ENCODE results near the gene ARSK. TPM values are rescaled to one million over a fixed set of nuclear protein-coding genes. Genes with fewer than 3 reads are reported as not detected.

ARSK gene
- total RNA-seq, 4 donors from 2014 or later: 4.1 to 28.2 (median 12.9) TPM

GRCh38 chr5:95633671-95634070 lies 78.8 kb downstream of the ARSK start:
- no peaks in the 10 kb centered on the region for H3K4me1 ChIP-seq
- intact Hi-C loops (cut with DNase I; ENCODE audit: low total_unique reads): no loop called here
- H3K36me3 ChIP-seq: no peaks in the 10 kb centered on the region
- no peaks in the 10 kb centered on the region for H3K9me3 ChIP-seq
- no peak for DNase-seq
- no peaks in the 10 kb centered on the region for H3K27me3 ChIP-seq
- H3K27ac ChIP-seq: no peak overlapping the region
- H3K4me3 ChIP-seq: no peak overlapping the region
- TF ChIP-seq CTCF (IDR thresholded peaks at IDR 0.05): no peak
- no peak for TF ChIP-seq POLR2A (IDR thresholded peaks at IDR 0.05)

- Histone ChIP-seq H3K36me3 (no peaks in the 10 kb centered on the region), H3K4me3 (no peak overlapping the region), H3K9me3 (no peaks in the 10 kb centered on the region), H3K27ac (no peak overlapping the region), H3K27me3 (no peaks in the 10 kb centered on the region), H3K4me1 (no peaks in the 10 kb centered on the region)
- DNase-seq: no peak
- intact Hi-C loops (cut with DNase I; ENCODE audit: low total_unique reads): no loop called here
- no peak for TF ChIP-seq POLR2A (IDR thresholded peaks at IDR 0.05)
- TF ChIP-seq CTCF (IDR thresholded peaks at IDR 0.05): no peak
These were observed 79.2 kb downstream of the ARSK start for GRCh38 chr5:95634081-95634480.

GRCh38 chr5:95638632-95639031 lies 83.7 kb downstream of the ARSK start:
- H3K4me1 ChIP-seq: no peaks in the 10 kb centered on the region
- intact Hi-C loops (cut with DNase I; ENCODE audit: low total_unique reads): no loop called here
- no peaks in the 10 kb centered on the region for H3K36me3 ChIP-seq
- H3K4me3 ChIP-seq: no peak overlapping the region
- H3K27ac ChIP-seq: no peak overlapping the region
- no peak for DNase-seq
- H3K9me3 ChIP-seq: no peaks in the 10 kb centered on the region
- no peaks in the 10 kb centered on the region for H3K27me3 ChIP-seq
- no peak for TF ChIP-seq CTCF (IDR thresholded peaks at IDR 0.05)
- no peak for TF ChIP-seq POLR2A (IDR thresholded peaks at IDR 0.05)

- no peaks in the 10 kb centered on the region for H3K27me3 ChIP-seq
- no peak for TF ChIP-seq CTCF (IDR thresholded peaks at IDR 0.05)
- no peak for TF ChIP-seq POLR2A (IDR thresholded peaks at IDR 0.05)
- intact Hi-C loops (cut with DNase I; ENCODE audit: low total_unique reads): loop anchor here (10.0 kb wide), 1 partner anchor 203 kb away; no protein-coding TSS in a partner anchor
- peak; percentile 15 to 64 for DNase-seq
- H3K27ac ChIP-seq: peak overlapping the region in 1 of 2 donors; percentile 26
- no peaks in the 10 kb centered on the region for H3K9me3 ChIP-seq
- no peaks in the 10 kb centered on the region for H3K36me3 ChIP-seq
- no peak overlapping the region for H3K4me3 ChIP-seq
- no peaks in the 10 kb centered on the region for H3K4me1 ChIP-seq
These were observed 86.9 kb downstream of the ARSK start for GRCh38 chr5:95641741-95642220.

GRCh38 chr5:95643152-95643551 lies 88.3 kb downstream of the ARSK start:
- no peaks in the 10 kb centered on the region for H3K36me3 ChIP-seq
- intact Hi-C loops (cut with DNase I; ENCODE audit: low total_unique reads): loop anchor here (10.0 kb wide), 1 partner anchor 202 kb away; no protein-coding TSS in a partner anchor
- no peak for TF ChIP-seq CTCF (IDR thresholded peaks at IDR 0.05)
- no peak for TF ChIP-seq POLR2A (IDR thresholded peaks at IDR 0.05)
- H3K27ac ChIP-seq: no peak overlapping the region
- DNase-seq: no peak
- H3K27me3 ChIP-seq: no peaks in the 10 kb centered on the region
- H3K9me3 ChIP-seq: no peaks in the 10 kb centered on the region
- H3K4me3 ChIP-seq: no peak overlapping the region
- H3K4me1 ChIP-seq: no peaks in the 10 kb centered on the region

Measured in uterus (tissue), 4 donors.